GM23338 (cell line): ENCODE measurements around the gene TSPEAR. TPM values are rescaled to one million over a fixed set of nuclear protein-coding genes. Genes with fewer than 3 reads are reported as not detected.
A peak's percentile ranks its signal among the peaks of the same experiment; 100 is the strongest.

Source experiments
- ATAC-seq: fragments of 200-7000 bp; cut with Tn5 transposase; 3 replicates; pipeline ENCODE4 v1.9.1; 2020
- DNase-seq: peaks from one replicate; pipeline ENCODE4 v3.0.0-alpha.2; 2015; ENCODE audit warnings: low spot score
- H2AFZ ChIP-seq: fragments of 200-600 bp; sonication (generic); 2 replicates; pipeline ENCODE4 v1.8.0; 2016; ENCODE audit warnings: antibody characterized with exemption, mild to moderate bottlenecking, moderate library complexity
- H3F3A ChIP-seq: fragments of 200-600 bp; sonication (generic); replicated peaks from 2 replicates; pipeline ENCODE4 v1.8.0; 2017; ENCODE audit warnings: antibody characterized with exemption, mixed run types, low read depth
- H3K27ac ChIP-seq: fragments of 200-600 bp; sonication (generic); 2 replicates; pipeline ENCODE4 v1.6.1; 2016; ENCODE audit warnings: low read depth
- H3K27me3 ChIP-seq: fragments of 200-600 bp; sonication (generic); 2 replicates; pipeline ENCODE4 v1.8.0; 2016; ENCODE audit warnings: mild to moderate bottlenecking, mixed run types, moderate library complexity; ENCODE audit not compliant: insufficient read depth
- H3K36me3 ChIP-seq: fragments of 200-600 bp; sonication (generic); 2 replicates; pipeline ENCODE4 v1.8.0; 2016; ENCODE audit warnings: mild to moderate bottlenecking; ENCODE audit not compliant: insufficient read depth
- H3K4me1 ChIP-seq: fragments of 200-600 bp; sonication (generic); 2 replicates; pipeline ENCODE4 v1.8.0; 2016; ENCODE audit warnings: mild to moderate bottlenecking, moderate library complexity; ENCODE audit not compliant: insufficient read depth
- H3K4me2 ChIP-seq: fragments of 200-600 bp; sonication (generic); 2 replicates; pipeline ENCODE4 v1.7.1; 2017; ENCODE audit warnings: mixed run types
- H3K4me3 ChIP-seq: fragments of 200-600 bp; sonication (generic); 2 replicates; pipeline ENCODE4 v1.6.1; 2016; ENCODE audit warnings: mixed run types
- H3K79me2 ChIP-seq: fragments of 200-600 bp; sonication (generic); replicated peaks from 2 replicates; pipeline ENCODE4 v1.8.0; 2017; ENCODE audit warnings: mild to moderate bottlenecking; ENCODE audit not compliant: insufficient read depth
- H3K9me2 ChIP-seq: fragments of 200-600 bp; sonication (generic); 2 replicates; pipeline ENCODE4 v1.8.0; 2017; ENCODE audit not compliant: insufficient read depth
- H4K20me1 ChIP-seq: fragments of 200-600 bp; sonication (generic); replicated peaks from 2 replicates; pipeline ENCODE4 v1.8.0; 2017; ENCODE audit warnings: mild to moderate bottlenecking; ENCODE audit not compliant: insufficient read depth
- H3K27ac Mint-ChIP-seq: 2 replicates; pipeline ENCODE4 v1.8.0; 2020; ENCODE audit warnings: inconsistent platforms, mild to moderate bottlenecking, moderate library complexity, mixed read lengths
- H3K27me3 Mint-ChIP-seq: 3 replicates; pipeline ENCODE4 v1.8.0; 2022; ENCODE audit warnings: low read depth, mild to moderate bottlenecking, moderate library complexity, mixed read lengths, inconsistent platforms; ENCODE audit not compliant: insufficient read depth, poor library complexity
- H3K36me3 Mint-ChIP-seq: 3 replicates; pipeline ENCODE4 v1.8.0; 2021; ENCODE audit warnings: low read depth, mild to moderate bottlenecking, inconsistent platforms, moderate library complexity, mixed read lengths
- H3K4me1 Mint-ChIP-seq: 3 replicates; pipeline ENCODE4 v1.8.0; 2020; ENCODE audit warnings: mild to moderate bottlenecking, inconsistent platforms, mixed read lengths
- H3K4me3 Mint-ChIP-seq: 3 replicates; pipeline ENCODE4 v1.8.0; 2021; ENCODE audit warnings: moderate library complexity, mild to moderate bottlenecking, inconsistent platforms, mixed read lengths
- H3K9me3 Mint-ChIP-seq: 3 replicates; pipeline ENCODE4 v1.8.0; 2020; ENCODE audit warnings: moderate library complexity, mild to moderate bottlenecking, inconsistent platforms, mixed read lengths
- CREB1 ChIP-seq: fragments of 250-450 bp; sonication (Bioruptor Pico); IDR thresholded peaks from 2 replicates; pipeline ENCODE4 v1.5.0; 2020; ENCODE audit warnings: low read depth, mild to moderate bottlenecking, moderate library complexity
- ETS1 ChIP-seq: IDR thresholded peaks from 2 replicates; pipeline ENCODE4 v1.6.1; 2016; ENCODE audit warnings: antibody characterized with exemption
- EZH2 ChIP-seq: fragments of 200-600 bp; sonication (generic); IDR thresholded peaks from one replicate; pipeline ENCODE4 v1.8.0; 2017; ENCODE audit warnings: antibody characterized with exemption, mild to moderate bottlenecking, low read depth; ENCODE audit not compliant: unreplicated experiment
- EZH2phosphoT487 ChIP-seq: fragments of 200-600 bp; sonication (generic); IDR thresholded peaks from one replicate; pipeline ENCODE4 v1.8.1; 2018; ENCODE audit warnings: antibody characterized with exemption; ENCODE audit not compliant: unreplicated experiment
- JUNB ChIP-seq: IDR thresholded peaks from one replicate; pipeline ENCODE4 v1.6.1; 2016; ENCODE audit warnings: antibody characterized with exemption; ENCODE audit not compliant: unreplicated experiment
- NANOG ChIP-seq: IDR thresholded peaks from 2 replicates; pipeline ENCODE4 v1.6.1; 2016; ENCODE audit warnings: antibody characterized with exemption, borderline replicate concordance
- POLR2AphosphoS5 ChIP-seq: IDR thresholded peaks from 2 replicates; pipeline ENCODE4 v1.6.1; 2016; ENCODE audit warnings: antibody characterized with exemption, low read depth
- REST ChIP-seq: IDR thresholded peaks from one replicate; pipeline ENCODE4 v1.6.1; 2018; ENCODE audit warnings: antibody characterized with exemption; ENCODE audit not compliant: unreplicated experiment
- STAT1 ChIP-seq: IDR thresholded peaks from one replicate; pipeline ENCODE4 v1.6.1; 2016; ENCODE audit warnings: antibody characterized with exemption; ENCODE audit not compliant: unreplicated experiment
- ZNF114 ChIP-seq: fragments of 250-450 bp; sonication (Bioruptor Pico); IDR thresholded peaks from 2 replicates; pipeline ENCODE4 v1.5.0; 2020; ENCODE audit warnings: mild to moderate bottlenecking, moderate library complexity
- ZNF331 ChIP-seq: fragments of 250-450 bp; sonication (Bioruptor Pico); IDR thresholded peaks from 2 replicates; pipeline ENCODE4 v1.5.0; 2020; ENCODE audit warnings: low read depth, mild to moderate bottlenecking, moderate library complexity
- ZNF462 ChIP-seq: fragments of 250-450 bp; sonication (Bioruptor Pico); IDR thresholded peaks from 2 replicates; pipeline ENCODE4 v1.5.0; 2020; ENCODE audit warnings: mild to moderate bottlenecking, moderate library complexity
- polyA plus RNA-seq: library from polyadenylated mRNA; unstranded; fragments of >200 nt; fragmentation: Nextera tagmentation; extraction: Ambion mirVana; gene quantifications from 2 replicates; pipeline ENCODE4 v1.2.1, GENCODE V29; 2016
- total RNA-seq: library from RNA; depleted of rRNA; stranded (reverse); fragments of >200 nt; shearing (Covaris generic); gene quantifications from 2 replicates; pipeline ENCODE4 v1.2.3, GENCODE V29; 2014
- TF ChIP-seq, protein P1 (sequence below), 2 experiments: fragments of 200-600 bp in 1 of 2; sonication (generic) in 1 of 2; conservative IDR thresholded peaks; 2 replicates each; pipeline versions ENCODE4 v1.5.1 to v1.6.1; 2016 to 2017; ENCODE audit warnings: antibody characterized with exemption in 2 of 2, low read depth in 2 of 2, mild to moderate bottlenecking in 2 of 2, moderate library complexity in 1 of 2

Gene TSPEAR
- total and polyA plus RNA-seq, 2 experiments from 2014 or later: 0.35 to 0.92 TPM

DNA sequence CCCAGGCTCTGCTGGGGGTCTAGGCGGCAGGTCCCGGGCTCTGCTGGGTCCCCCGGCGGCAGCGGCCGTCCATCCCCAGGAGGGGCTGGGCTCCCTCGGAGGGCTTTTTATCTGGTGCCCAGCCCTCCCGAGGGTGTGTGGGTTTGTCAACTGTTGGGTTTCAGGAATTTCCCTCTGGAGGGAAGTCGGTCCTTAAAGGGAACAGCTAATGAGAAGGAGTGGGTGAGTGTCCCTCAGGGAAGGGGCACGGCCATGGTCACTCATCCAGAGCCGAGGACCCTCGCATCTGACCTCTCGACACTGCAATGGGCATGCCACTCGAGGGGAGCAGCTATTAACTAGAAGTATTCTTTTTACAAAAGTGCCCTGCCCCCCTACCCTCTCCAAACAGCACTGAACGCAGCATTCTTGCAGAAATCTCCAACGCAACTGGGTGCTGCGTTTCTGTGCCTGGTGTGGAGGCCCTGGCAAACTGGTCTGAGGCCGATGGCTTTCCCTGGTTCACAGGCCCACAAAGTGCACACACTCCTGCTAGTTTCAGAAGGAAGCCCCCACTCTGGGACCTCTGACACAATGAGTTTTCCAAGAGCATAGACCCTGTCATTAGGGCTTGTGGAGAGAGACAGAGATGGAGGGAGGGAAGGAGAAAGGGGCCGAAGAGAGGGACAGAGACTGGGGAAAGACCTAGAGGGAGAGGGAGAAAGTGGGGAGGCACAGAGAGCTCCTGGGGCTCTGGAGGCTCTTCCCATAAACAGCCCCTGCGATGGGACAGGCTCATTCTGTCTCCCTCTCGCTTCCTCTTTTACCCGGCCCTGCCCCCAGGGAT lies 1.0 kb upstream of the TSPEAR start:
- Mint-ChIP-seq H3K36me3 (no peaks in the 10 kb centered on the region), H3K27ac (no peak overlapping the region), H3K4me3 (peak overlapping the region; percentile 62), H3K4me1 (peaks cover 52% of the 10 kb centered on the region), H3K9me3 (no peaks in the 10 kb centered on the region), H3K27me3 (peaks cover 70% of the 10 kb centered on the region)
- DNase-seq (peak; percentile 60), ATAC-seq (peak; percentile 1; the same call in 1 of the 3 replicates)
- Histone ChIP-seq H3K36me3 (no peaks in the 10 kb centered on the region), H3F3A (peaks cover 21% of the 10 kb centered on the region), H3K4me2 (peak overlapping the region; percentile 95), H3K27ac (no peak overlapping the region), H3K79me2 (no peaks in the 10 kb centered on the region), H3K4me3 (peak overlapping the region; percentile 71), H2AFZ (peak overlapping the region; percentile 81; the same call in 1 of the 2 replicates), H3K9me2 (0 out of 2 replicates have a peak, but pooled peaks cover 3% of the 10 kb centered on the region), H4K20me1 (no peaks in the 10 kb centered on the region), H3K27me3 (peaks cover 78% of the 10 kb centered on the region), H3K4me1 (peaks cover 54% of the 10 kb centered on the region)
- TF ChIP-seq JUNB (no peak), CREB1 (CRISPR knock-in tag) (no peak), NANOG (no peak), EZH2phosphoT487 (no peak), ETS1 (no peak), ZNF114 (CRISPR knock-in tag) (no peak), POLR2AphosphoS5 (no peak), STAT1 (no peak), EZH2 (no peak), ZNF462 (CRISPR knock-in tag) (no peak), ZNF331 (CRISPR knock-in tag) (no peak), REST (no peak)
- TF ChIP-seq, protein P1, sequence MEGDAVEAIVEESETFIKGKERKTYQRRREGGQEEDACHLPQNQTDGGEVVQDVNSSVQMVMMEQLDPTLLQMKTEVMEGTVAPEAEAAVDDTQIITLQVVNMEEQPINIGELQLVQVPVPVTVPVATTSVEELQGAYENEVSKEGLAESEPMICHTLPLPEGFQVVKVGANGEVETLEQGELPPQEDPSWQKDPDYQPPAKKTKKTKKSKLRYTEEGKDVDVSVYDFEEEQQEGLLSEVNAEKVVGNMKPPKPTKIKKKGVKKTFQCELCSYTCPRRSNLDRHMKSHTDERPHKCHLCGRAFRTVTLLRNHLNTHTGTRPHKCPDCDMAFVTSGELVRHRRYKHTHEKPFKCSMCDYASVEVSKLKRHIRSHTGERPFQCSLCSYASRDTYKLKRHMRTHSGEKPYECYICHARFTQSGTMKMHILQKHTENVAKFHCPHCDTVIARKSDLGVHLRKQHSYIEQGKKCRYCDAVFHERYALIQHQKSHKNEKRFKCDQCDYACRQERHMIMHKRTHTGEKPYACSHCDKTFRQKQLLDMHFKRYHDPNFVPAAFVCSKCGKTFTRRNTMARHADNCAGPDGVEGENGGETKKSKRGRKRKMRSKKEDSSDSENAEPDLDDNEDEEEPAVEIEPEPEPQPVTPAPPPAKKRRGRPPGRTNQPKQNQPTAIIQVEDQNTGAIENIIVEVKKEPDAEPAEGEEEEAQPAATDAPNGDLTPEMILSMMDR (conservative IDR thresholded peaks at IDR 0.05; ENCODE audit: low read depth in 2 of 2): no peak
